Measurements from ENCODE around the gene TUBG2. TPM values are rescaled to one million over a fixed set of nuclear protein-coding genes. Genes with fewer than 3 reads are reported as not detected.

TUBG2 gene
- total RNA-seq (2022; extraction: Qiagen RNA extraction): 18.7 to 28.7 TPM (median 25.2 TPM) in 5 replicates

GRCh38 chr17:42659079-42659931 is at the start of gene TUBG2:
TUBG2 (plus strand) TSS chr17:42659284; CDS start chr17:42659504, 220 bp downstream.

GRCh38 chr17:42676424-42677011 is 17.4 kb downstream of the TUBG2 start, which contains the start of gene PLEKHH3:
PLEKHH3 (minus strand) TSS chr17:42676994; CDS start chr17:42676563, 431 bp downstream.

DNA sequence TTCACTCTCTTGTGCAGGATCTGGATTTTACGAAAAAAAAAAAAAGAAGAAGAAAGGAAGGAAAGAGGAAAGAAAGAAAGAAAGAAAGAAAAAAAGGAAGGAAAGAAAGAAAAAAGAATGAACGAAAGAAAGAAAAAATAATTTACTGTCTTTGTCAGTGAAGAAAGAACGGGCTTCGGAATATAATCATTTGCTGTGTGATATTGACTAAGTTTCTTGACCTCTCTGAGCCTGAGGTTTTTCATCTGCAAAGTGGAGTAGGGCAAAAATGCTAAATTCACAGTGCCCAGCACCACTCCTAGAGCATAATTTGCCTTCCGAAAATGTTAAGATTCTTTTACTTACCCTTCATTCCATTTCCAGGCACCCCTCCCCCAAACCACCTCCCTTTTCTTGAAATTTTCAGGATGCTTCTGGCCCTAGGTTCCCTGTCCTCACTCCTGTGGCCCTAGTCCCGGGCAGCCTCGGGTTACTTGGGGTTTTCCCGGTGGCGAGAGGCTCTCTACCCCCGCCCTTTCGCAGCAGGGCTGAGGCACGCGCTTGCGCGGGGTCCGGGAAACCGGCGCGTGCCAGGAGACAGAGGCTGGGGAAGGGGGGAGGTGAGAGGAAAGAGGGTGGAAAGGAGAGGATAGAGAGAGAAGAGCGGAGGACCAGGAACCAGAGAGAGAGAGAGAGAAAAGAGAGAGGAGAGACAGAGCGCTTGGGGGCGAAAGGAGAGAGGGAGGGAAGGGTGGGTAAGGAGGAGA is 23.1 kb downstream of the TUBG2 start, which contains the start of gene CNTNAP1:
Gene CNTNAP1 (plus strand): TSS at position 556 of the 746 bp plus-strand sequence. CDS start 299 bp downstream, outside the sequence.

Other genes with a start within 250 kb of the TUBG2 start
- gene CAVIN1, start 236.0 kb upstream of the TUBG2 start, total RNA-seq (2022; extraction: Qiagen RNA extraction): 416 to 511 TPM (median 450 TPM) in 5 replicates
- 37.0 to 51.0 TPM (median 43.6 TPM) in 5 replicates for gene ATP6V0A1, start 200.4 kb upstream of the TUBG2 start, total RNA-seq (2022; extraction: Qiagen RNA extraction)
- gene NAGLU, start 123.0 kb upstream of the TUBG2 start, total RNA-seq (2022; extraction: Qiagen RNA extraction): 29.5 to 51.1 TPM (median 46.9 TPM) in 5 replicates
- 0.75 to 1.6 TPM (median 1.5 TPM) in 5 replicates for gene HSD17B1, start 106.4 kb upstream of the TUBG2 start, total RNA-seq (2022; extraction: Qiagen RNA extraction)
- gene COASY, start 97.1 kb upstream of the TUBG2 start, total RNA-seq (2022; extraction: Qiagen RNA extraction): 108 to 136 TPM (median 132 TPM) in 5 replicates
- 53.9 to 64.8 TPM (median 59.1 TPM) in 5 replicates for gene MLX, start 92.2 kb upstream of the TUBG2 start, total RNA-seq (2022; extraction: Qiagen RNA extraction)
- 35.6 to 42.2 TPM (median 38.0 TPM) in 5 replicates for gene PSMC3IP, start 81.6 kb upstream of the TUBG2 start, total RNA-seq (2022; extraction: Qiagen RNA extraction)
- gene RETREG3, start 49.9 kb upstream of the TUBG2 start, total RNA-seq (2022; extraction: Qiagen RNA extraction): 26.7 to 31.4 TPM (median 27.6 TPM) in 5 replicates
- 134 to 165 TPM (median 149 TPM) in 5 replicates for gene TUBG1, start 49.6 kb upstream of the TUBG2 start, total RNA-seq (2022; extraction: Qiagen RNA extraction)
- 13.0 to 22.6 TPM (median 19.9 TPM) in 5 replicates for gene PLEKHH3, start 17.7 kb downstream of the TUBG2 start, total RNA-seq (2022; extraction: Qiagen RNA extraction)
- 0.27 to 0.56 TPM (median 0.40 TPM) in 5 replicates for gene CCR10, start 22.6 kb downstream of the TUBG2 start, total RNA-seq (2022; extraction: Qiagen RNA extraction)
- gene CNTNAP1, start 23.2 kb downstream of the TUBG2 start, total RNA-seq (2022; extraction: Qiagen RNA extraction): 4.9 to 7.4 TPM (median 6.8 TPM) in 5 replicates
- 9.9 to 13.1 TPM (median 11.4 TPM) in 5 replicates for gene EZH1, start 85.8 kb downstream of the TUBG2 start, total RNA-seq (2022; extraction: Qiagen RNA extraction)
- 0.75 to 1.2 TPM (median 1.1 TPM) in 5 replicates for gene RAMP2, start 101.9 kb downstream of the TUBG2 start, total RNA-seq (2022; extraction: Qiagen RNA extraction)
- 122 to 140 TPM (median 127 TPM) in 5 replicates for gene VPS25, start 114.2 kb downstream of the TUBG2 start, total RNA-seq (2022; extraction: Qiagen RNA extraction)
- 0.58 to 1.4 TPM (median 1.3 TPM) in 5 replicates for gene WNK4, start 121.3 kb downstream of the TUBG2 start, total RNA-seq (2022; extraction: Qiagen RNA extraction)
- gene COA3, start 139.4 kb downstream of the TUBG2 start, total RNA-seq (2022; extraction: Qiagen RNA extraction): 123 to 146 TPM (median 132 TPM) in 5 replicates
- gene CNTD1, start 139.6 kb downstream of the TUBG2 start, total RNA-seq (2022; extraction: Qiagen RNA extraction): 0.05 to 0.17 TPM (median 0.07 TPM) in 4 of 5 replicates, not detected in the other
- 75.6 to 100 TPM (median 79.7 TPM) in 5 replicates for gene BECN1, start 165.0 kb downstream of the TUBG2 start, total RNA-seq (2022; extraction: Qiagen RNA extraction)
- gene PSME3, start 174.1 kb downstream of the TUBG2 start, total RNA-seq (2022; extraction: Qiagen RNA extraction): 217 to 301 TPM (median 236 TPM) in 5 replicates
- gene AOC2, start 185.3 kb downstream of the TUBG2 start, total RNA-seq (2022; extraction: Qiagen RNA extraction): 2.0 to 2.4 TPM (median 2.1 TPM) in 5 replicates
- 1.1 to 2.3 TPM (median 1.2 TPM) in 5 replicates for gene AOC3, start 191.9 kb downstream of the TUBG2 start, total RNA-seq (2022; extraction: Qiagen RNA extraction)
- gene G6PC1, start 241.5 kb downstream of the TUBG2 start, total RNA-seq (2022; extraction: Qiagen RNA extraction): not detected in 5 replicates

Data from A549 treated with CORT108297 at 1 μM for 4 hours (cell line).